NB4 (cell line): ENCODE results near the gene TIRAP.

ENCODE experiments used
- CTCF ChIP-seq: IDR thresholded peaks from one replicate; pipeline ENCODE4 v1.5.1; 2012; ENCODE audit warnings: low read depth, low read length
- MAX ChIP-seq: IDR thresholded peaks from 2 replicates; pipeline ENCODE4 v1.6.1; 2011; ENCODE audit warnings: low read depth, low read length
- MYC ChIP-seq: IDR thresholded peaks from 2 replicates; pipeline ENCODE4 v1.6.1; 2011; ENCODE audit warnings: low read depth, low read length
- POLR2A ChIP-seq: IDR thresholded peaks from 2 replicates; pipeline ENCODE4 v1.6.1; 2011; ENCODE audit warnings: mild to moderate bottlenecking; ENCODE audit not compliant: insufficient read length; ENCODE audit errors: extremely low read depth

DNA sequence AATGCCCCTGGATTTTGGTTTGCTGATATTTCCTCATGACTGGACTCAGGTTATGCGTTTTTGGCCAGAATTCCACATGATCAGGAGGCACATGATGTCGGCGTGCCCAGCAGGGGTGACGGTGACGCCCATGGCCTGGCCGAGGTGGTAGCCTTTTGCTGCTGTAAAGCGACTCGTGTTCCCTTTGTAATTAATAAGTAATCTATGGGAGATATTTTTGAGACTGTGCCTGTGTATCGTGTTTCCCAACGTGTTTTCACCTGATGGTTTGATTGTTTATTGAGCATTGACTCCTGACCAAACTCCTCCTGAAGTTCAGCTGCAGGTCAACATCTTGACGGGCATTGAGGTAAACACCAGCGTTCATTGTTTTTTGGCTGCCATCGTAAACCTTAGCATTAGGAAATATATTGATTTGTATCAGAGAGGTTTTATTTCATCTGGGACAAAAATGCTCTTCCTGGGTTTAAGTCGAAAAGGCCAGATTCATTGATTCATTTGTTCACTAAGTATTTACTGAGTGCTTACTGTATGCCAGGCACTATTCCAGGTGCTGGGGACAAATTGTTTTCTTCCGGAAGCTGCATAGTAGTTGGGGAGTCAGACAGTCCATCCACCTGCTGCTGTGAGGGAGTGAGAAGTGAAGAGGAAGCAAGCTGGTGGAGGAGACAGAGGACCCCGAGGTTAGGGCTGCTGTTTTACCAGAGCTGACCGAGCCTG is 44.5 kb downstream of the TIRAP start:
- TF ChIP-seq CTCF (no peak), POLR2A (no peak), MYC (no peak), MAX (no peak)
